C4-2B (cell line): ENCODE data around the gene COG5.

ENCODE experiments used
- ZFX ChIP-seq: fragments of 450-650 bp; IDR thresholded peaks from 2 replicates; pipeline ENCODE4 v1.6.1; 2017
- TF ChIP-seq, protein P1 (sequence below): fragments of 450-650 bp; conservative IDR thresholded peaks from 2 replicates; pipeline ENCODE4 v1.5.1; 2017; ENCODE audit warnings: mild to moderate bottlenecking

DNA sequence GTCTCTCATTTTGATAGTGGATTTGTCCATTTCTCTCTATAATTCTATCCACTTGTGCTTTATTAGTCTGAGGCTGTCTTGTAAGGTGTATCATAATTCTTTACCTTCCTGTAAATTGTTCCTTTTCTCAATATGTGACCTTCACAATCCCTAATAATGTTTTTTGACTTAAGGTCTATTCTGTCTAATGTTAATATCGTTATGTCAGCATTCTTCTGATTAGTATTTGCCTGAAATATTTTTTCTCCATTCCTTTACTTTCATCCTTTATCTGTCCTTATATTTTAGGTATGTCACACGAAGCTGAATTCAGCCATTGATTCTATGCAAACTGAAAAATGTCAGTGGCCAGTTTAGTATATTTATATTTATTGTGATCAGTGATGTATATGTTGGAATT lies 295.1 kb downstream of the COG5 start:
- TF ChIP-seq, protein P1, sequence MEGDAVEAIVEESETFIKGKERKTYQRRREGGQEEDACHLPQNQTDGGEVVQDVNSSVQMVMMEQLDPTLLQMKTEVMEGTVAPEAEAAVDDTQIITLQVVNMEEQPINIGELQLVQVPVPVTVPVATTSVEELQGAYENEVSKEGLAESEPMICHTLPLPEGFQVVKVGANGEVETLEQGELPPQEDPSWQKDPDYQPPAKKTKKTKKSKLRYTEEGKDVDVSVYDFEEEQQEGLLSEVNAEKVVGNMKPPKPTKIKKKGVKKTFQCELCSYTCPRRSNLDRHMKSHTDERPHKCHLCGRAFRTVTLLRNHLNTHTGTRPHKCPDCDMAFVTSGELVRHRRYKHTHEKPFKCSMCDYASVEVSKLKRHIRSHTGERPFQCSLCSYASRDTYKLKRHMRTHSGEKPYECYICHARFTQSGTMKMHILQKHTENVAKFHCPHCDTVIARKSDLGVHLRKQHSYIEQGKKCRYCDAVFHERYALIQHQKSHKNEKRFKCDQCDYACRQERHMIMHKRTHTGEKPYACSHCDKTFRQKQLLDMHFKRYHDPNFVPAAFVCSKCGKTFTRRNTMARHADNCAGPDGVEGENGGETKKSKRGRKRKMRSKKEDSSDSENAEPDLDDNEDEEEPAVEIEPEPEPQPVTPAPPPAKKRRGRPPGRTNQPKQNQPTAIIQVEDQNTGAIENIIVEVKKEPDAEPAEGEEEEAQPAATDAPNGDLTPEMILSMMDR, result no peak
- no peak for TF ChIP-seq ZFX
